BJ (cell line): ENCODE results near the gene CARMIL1. TPM values are rescaled to one million over a fixed set of nuclear protein-coding genes. Genes with fewer than 3 reads are reported as not detected.

ENCODE experiments used
- CTCF ChIA-PET: fragments of 350-600 bp; formaldehyde crosslinking; extraction: SDS; loops from one replicate; lab custom pipeline; 2021; ENCODE audit warnings: antibody characterized with exemption, inconsistent platforms; lab: Yijun Ruan, JAX
- POLR2A ChIA-PET: fragments of 300-600 bp; sonication (Branson Sonifier 250); formaldehyde crosslinking; extraction: SDS; loops from one replicate; lab custom pipeline; 2021; ENCODE audit warnings: antibody characterized with exemption; lab: Charles Lee
- DNase-seq: peaks from one replicate; pipeline ENCODE4 v3.0.0-alpha.2; 2011; ENCODE audit warnings: low read depth
- H3K27me3 ChIP-seq: 2 replicates; pipeline ENCODE4 v1.6.0; 2011; ENCODE audit warnings: low read length; ENCODE audit not compliant: control insufficient read depth, insufficient read depth
- H3K36me3 ChIP-seq: 2 replicates; pipeline ENCODE4 v1.5.1; 2011; ENCODE audit warnings: low read length; ENCODE audit not compliant: control insufficient read depth, insufficient read depth
- H3K4me3 ChIP-seq: 2 replicates; pipeline ENCODE4 v1.5.1; 2011; ENCODE audit warnings: low read depth, mild to moderate bottlenecking, control low read depth, low read length
- CTCF ChIP-seq: IDR thresholded peaks from 2 replicates; pipeline ENCODE4 v1.5.1; 2011; ENCODE audit warnings: low read depth, mild to moderate bottlenecking, control low read depth, inconsistent platforms, low read length, moderate library complexity; ENCODE audit not compliant: insufficient read depth
- polyA plus RNA-seq: library from polyadenylated mRNA; depleted of rRNA; stranded (reverse); fragments of >200 nt; gene quantifications from 2 replicates; pipeline ENCODE4 v1.2.3, GENCODE V29; 2011

The CARMIL1 gene
- polyA plus RNA-seq, 1 experiment = 3.7 TPM

- DNase-seq = no peak
- H3K27me3 ChIP-seq = no peaks in the 10 kb centered on the region
- no peak for TF ChIP-seq CTCF
- ChIA-PET CTCF (no interaction called here), POLR2A (no interaction called here)
- no peaks in the 10 kb centered on the region for H3K36me3 ChIP-seq
- no peak overlapping the region for H3K4me3 ChIP-seq
These were observed 340.0 kb downstream of the CARMIL1 start for GRCh38 chr6:25619217-25619616.

- Histone ChIP-seq H3K4me3 (no peak overlapping the region), H3K27me3 (no peaks in the 10 kb centered on the region), H3K36me3 (no peaks in the 10 kb centered on the region)
- CTCF ChIA-PET = no interaction called here
- no peak for TF ChIP-seq CTCF
- no peak for DNase-seq
- POLR2A ChIA-PET = no interaction called here
These were observed 341.2 kb downstream of the CARMIL1 start for GRCh38 chr6:25620391-25620790.

- ChIA-PET POLR2A (no interaction called here), CTCF (no interaction called here)
- Histone ChIP-seq H3K27me3 (no peaks in the 10 kb centered on the region), H3K4me3 (no peak overlapping the region), H3K36me3 (no peaks in the 10 kb centered on the region)
- TF ChIP-seq CTCF = no peak
- DNase-seq = no peak
These were observed 343.9 kb downstream of the CARMIL1 start for GRCh38 chr6:25623065-25623464.

GRCh38 chr6:25623879-25624278 lies 344.7 kb downstream of the CARMIL1 start:
- Histone ChIP-seq H3K27me3 (no peaks in the 10 kb centered on the region), H3K36me3 (no peaks in the 10 kb centered on the region), H3K4me3 (no peak overlapping the region)
- no peak for TF ChIP-seq CTCF
- ChIA-PET CTCF (no interaction called here), POLR2A (no interaction called here)
- DNase-seq = no peak

- CTCF ChIA-PET = no interaction called here
- Histone ChIP-seq H3K36me3 (no peaks in the 10 kb centered on the region), H3K4me3 (no peak overlapping the region), H3K27me3 (no peaks in the 10 kb centered on the region)
- no peak for TF ChIP-seq CTCF
- no peak for DNase-seq
- POLR2A ChIA-PET = no interaction called here
These were observed 347.8 kb downstream of the CARMIL1 start for GRCh38 chr6:25627001-25627400.
